ENCODE measurements around the gene IL15.
A peak's percentile ranks its signal among the peaks of the same experiment; 100 is the strongest.
"Not testable (repeated sequence)": the region's sequence is repeated elsewhere in the genome, so short reads cannot be mapped to it uniquely, and the experiment has no call there.

IL15 gene, protein sequence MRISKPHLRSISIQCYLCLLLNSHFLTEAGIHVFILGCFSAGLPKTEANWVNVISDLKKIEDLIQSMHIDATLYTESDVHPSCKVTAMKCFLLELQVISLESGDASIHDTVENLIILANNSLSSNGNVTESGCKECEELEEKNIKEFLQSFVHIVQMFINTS

GRCh38 chr4:141636082-141636770 lies at the start of gene IL15:
Gene IL15 (plus strand): TSS chr4:141636583. CDS start chr4:141719465, 82,882 bp downstream.
- DNase-seq, result peak; percentile 1 to 13 (median 3)

GRCh38 chr4:141587897-141588296 lies 48.5 kb upstream of the IL15 start:
- no peak for DNase-seq

DNA sequence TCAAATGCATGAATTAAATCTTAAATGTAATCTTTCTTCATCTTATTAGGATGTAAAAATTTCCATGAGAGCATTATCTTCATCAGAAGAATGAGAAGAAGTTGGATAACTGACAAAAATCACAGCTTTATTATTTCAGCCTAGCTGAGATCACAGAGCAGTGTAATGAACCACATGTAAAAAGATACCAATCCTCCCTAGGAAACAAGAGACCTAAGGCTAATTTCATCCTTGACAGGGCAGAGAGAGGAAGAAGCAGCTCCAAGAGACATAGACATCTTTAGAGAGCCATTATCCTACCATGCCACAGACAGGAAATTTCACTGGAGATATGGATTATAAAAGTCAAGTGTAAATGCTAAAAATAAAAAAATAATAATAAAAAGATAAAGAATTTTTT lies 40.9 kb upstream of the IL15 start:
- DNase-seq, result no peak

- no peak for DNase-seq
Measured at GRCh38 chr4:141599853-141600252, 36.5 kb upstream of the IL15 start.

- DNase-seq, result not testable (repeated sequence)
Measured at GRCh38 chr4:141604683-141605082, 31.7 kb upstream of the IL15 start.

DNA sequence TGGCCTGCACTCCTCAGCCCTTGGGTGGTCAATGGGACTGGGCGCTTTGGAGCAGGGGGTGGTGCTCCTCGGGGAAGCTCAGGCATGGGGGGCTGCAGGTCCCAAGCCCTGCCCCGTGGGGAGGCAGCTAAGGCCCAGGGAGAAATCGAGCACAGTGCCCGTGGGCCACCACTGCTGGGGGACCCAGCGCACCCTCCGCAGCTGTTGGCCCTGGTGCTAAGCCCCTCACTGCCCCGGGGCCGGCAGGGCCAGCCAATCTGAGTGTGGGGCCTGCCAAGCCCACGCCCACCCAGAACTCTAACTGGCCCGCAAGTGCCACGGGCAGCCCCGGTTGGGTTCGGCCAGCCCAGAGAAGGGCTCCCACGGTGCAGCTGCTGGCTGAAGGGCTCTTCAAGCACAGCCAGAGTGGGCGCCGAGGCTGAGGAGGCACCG lies 30.9 kb upstream of the IL15 start:
- no peak for DNase-seq

- DNase-seq, result no peak
Measured at GRCh38 chr4:141609243-141609642, 27.1 kb upstream of the IL15 start.

GRCh38 chr4:141610365-141610764 lies 26.0 kb upstream of the IL15 start:
- DNase-seq, result no peak

GRCh38 chr4:141614878-141615586 lies 21.4 kb upstream of the IL15 start:
- no peak for DNase-seq

DNA sequence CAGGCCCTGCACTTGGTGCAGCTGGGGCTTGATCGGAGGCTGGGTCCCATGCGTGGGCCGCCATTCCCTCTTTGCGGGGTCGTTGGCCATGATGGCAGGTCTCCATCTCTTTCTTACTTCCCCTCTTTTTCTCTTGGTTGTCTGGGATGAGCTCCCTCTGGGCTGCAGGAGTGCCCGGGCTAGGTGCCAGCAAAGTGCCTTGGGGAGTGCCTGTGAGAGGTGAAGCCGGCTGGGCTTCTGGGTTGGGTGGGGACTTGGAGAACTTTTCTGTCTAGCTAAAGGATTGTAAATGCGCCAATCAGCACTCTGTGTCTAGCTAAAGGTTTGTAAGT lies 20.8 kb upstream of the IL15 start:
- DNase-seq, result not testable (repeated sequence)

DNA sequence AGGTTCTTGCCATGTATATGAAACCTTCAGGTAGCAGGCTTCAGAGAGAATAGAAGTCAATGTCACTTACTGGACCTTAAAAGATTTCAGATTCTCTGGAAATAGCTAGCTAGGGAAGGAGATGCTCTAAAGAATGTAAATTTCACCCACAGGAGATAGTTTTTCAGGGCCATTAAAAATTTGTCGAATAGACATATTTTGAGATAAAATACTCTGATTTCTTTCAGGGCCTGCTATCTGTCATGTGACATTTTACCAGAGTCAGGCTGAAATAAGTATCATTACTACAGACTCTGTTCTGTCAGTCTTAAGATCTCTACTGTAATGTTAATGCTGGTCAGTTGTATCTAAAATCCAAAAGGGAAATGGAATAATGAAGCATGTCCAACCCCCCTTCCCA lies 15.7 kb upstream of the IL15 start:
- DNase-seq, result no peak

- no peak for DNase-seq
Measured at GRCh38 chr4:141625023-141625422, 11.4 kb upstream of the IL15 start.

- DNase-seq, result no peak
Measured at GRCh38 chr4:141630854-141631253, 5.5 kb upstream of the IL15 start.

DNA sequence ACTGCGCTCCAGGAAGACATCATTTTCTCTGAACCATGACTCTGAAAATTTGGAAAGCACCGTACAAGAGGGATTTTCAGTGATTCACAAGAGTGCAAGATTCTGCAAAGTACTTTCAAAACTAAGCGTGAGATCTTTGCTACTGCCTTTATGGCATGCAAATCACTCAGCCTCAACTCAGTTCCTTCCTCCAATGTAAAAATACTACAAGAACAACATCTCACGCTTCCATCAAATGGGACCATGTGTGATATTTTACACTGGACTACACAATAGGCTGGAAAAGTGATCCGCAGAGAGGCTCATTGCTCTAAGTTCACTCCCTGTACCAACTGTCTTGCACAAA lies 674 bp upstream of the IL15 start:
- no peak for DNase-seq

DNA sequence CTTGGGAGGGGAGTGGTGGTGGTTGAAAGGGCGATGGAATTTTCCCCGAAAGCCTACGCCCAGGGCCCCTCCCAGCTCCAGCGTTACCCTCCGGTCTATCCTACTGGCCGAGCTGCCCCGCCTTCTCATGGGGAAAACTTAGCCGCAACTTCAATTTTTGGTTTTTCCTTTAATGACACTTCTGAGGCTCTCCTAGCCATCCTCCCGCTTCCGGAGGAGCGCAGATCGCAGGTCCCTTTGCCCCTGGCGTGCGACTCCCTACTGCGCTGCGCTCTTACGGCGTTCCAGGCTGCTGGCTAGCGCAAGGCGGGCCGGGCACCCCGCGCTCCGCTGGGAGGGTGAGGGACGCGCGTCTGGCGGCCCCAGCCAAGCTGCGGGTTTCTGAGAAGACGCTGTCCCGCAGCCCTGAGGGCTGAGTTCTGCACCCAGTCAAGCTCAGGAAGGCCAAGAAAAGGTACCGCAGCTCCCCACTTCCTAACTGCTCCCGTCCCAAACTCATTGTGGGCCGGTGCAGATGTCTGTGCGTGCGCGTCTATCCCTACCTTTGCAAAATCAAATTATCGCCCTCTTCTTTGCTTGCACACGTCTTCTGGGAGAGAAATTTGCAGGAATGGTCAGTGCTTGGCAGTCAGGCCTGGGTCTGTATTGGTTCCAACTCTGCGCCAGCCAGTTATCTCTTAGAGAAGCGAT lies 533 bp downstream of the IL15 start:
- DNase-seq, result no peak

DNA sequence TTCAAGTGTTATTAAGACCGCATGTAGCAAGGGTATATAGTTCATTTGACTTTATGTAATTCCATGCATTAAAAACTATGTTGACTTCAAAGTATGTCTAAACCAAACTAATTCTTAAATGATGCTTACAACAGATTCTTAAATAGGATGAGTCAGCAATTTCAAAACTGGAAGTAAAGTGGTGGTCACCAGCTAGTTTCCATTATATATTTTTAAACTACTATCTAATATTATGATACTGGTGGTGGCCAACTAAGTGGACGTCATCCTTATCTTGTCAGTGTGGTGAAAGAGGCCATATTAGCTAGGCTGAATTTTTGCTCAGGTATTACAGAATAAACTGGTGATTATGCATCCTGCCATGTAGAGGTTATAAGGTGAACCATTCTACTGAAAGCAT lies 1.2 kb downstream of the IL15 start:
- no peak for DNase-seq

DNA sequence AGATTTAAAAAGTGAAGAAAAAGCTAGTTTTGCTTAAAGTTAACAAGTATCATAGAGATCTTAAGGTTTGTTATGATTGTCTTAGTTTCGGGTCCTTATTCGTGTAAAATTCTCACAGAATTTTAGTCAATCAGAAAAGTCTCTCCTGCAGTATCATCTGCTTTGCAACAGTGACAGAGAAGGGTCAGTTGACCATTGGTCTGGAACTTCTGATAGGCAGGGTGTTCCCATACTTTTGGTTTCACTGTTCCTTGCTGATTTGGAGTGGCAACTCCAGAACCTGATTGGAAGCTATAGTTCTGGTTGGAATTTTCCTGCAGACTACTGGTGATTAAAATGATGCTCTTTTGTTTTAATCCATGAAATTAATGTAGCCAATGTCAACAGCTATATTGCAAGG lies 1.8 kb downstream of the IL15 start:
- DNase-seq, result no peak

DNA sequence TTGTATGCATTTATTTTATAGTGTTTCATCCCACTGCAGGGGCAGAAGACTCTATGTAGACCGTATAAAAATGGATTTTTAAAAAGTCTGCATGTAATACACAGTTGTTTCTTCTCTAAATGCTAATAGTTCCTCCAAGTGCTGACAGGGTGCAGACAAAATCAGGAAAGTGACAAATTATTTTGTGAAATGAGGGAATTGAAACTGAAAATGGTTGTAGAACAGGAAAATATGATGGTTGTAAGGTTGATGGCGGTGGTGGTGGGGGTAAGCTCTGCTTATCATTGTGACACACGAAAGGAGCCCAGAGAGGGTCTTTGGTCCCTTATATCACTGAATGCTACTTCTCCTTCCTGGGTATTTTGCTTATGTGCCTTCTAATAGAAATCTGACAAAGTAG lies 4.3 kb downstream of the IL15 start:
- DNase-seq, result no peak

DNA sequence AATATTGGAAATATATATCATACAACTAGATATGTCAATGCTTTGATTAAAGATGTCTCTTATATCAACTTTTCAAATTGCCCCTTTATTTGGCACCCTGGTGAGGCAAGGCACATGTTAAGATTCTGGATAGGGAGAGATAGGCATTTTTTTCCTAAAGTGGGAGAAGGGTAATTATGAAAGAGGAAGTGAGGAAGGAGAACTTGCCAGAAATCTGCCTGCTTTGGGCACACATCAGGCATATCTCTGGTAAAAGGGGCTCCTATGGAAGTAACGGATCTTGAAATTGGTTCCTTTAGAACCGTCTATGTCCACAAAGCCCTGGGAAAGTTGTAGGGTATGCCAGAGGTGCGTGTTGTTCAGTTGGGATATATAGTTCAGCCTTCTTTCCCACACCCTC lies 5.7 kb downstream of the IL15 start:
- no peak for DNase-seq

GRCh38 chr4:141642711-141643110 lies 6.3 kb downstream of the IL15 start:
- DNase-seq, result no peak

DNA sequence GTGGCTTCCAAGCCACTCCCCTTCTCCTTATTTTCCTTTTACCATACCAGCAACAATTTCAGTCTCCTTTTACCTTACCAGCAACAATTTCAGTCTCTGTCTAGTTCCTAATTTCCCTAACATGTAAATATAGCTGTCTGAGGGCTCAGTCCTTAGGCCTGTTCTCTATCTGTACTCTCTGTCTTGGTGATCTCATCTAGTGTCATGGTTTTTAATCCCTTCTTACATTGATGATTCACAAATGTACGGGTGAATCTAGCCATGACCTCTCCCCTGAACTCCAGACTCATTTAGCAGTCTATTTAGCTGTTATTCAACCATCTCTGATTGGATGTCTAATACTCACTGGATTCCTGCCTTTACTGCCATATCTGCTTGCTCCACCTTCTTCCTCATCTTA lies 7.2 kb downstream of the IL15 start:
- DNase-seq, result no peak

GRCh38 chr4:141645611-141646340 lies 9.4 kb downstream of the IL15 start:
- DNase-seq, result no peak

- DNase-seq, result no peak
Measured at GRCh38 chr4:141646969-141647368, 10.6 kb downstream of the IL15 start.

All from activated naive CD4-positive, alpha-beta T cell (primary cell).